ENCODE measurements around the gene ARF5.

DNA sequence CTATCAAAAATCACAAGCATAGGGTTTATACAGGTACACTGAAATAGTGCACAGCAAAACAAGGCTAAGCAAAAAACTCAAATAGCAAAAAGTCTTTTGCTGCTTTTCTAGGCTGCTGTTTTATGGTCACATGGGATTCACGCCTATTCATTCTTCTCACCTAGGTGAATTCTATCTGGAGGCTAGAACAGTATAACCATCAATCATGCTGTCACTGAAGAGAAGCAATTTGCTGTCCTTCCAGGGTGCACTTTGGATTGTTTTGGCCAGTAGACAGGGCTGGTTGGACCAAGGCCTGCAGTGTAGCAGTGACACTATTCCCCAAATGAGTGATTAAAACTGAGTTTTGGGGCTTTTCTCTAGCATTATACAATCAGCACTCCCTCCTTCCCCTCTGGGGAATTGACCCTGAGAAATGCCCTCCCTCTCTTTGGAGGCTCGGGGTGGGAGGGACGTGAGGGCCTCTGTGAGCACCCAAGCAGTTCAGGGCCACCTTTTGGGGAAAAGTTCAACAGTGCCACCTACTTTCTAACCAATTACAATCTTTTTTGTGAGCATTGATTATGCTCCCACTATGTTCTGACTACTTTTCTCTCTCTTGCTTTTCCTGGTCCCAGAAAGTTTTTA is 47.6 kb downstream of the ARF5 start:
- TF ChIP-seq, protein P1, sequence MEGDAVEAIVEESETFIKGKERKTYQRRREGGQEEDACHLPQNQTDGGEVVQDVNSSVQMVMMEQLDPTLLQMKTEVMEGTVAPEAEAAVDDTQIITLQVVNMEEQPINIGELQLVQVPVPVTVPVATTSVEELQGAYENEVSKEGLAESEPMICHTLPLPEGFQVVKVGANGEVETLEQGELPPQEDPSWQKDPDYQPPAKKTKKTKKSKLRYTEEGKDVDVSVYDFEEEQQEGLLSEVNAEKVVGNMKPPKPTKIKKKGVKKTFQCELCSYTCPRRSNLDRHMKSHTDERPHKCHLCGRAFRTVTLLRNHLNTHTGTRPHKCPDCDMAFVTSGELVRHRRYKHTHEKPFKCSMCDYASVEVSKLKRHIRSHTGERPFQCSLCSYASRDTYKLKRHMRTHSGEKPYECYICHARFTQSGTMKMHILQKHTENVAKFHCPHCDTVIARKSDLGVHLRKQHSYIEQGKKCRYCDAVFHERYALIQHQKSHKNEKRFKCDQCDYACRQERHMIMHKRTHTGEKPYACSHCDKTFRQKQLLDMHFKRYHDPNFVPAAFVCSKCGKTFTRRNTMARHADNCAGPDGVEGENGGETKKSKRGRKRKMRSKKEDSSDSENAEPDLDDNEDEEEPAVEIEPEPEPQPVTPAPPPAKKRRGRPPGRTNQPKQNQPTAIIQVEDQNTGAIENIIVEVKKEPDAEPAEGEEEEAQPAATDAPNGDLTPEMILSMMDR (IDR thresholded peaks at IDR 0.05; ENCODE audit: insufficient read depth, low read length, poor library complexity, severe bottlenecking), result no peak
- TF ChIP-seq EZH2phosphoT487 (conservative IDR thresholded peaks at IDR 0.05; ENCODE audit: low read length), result no peak

Measured in SU-DHL-6 (cell line).